ENCODE results near the gene ESF1.

DNA sequence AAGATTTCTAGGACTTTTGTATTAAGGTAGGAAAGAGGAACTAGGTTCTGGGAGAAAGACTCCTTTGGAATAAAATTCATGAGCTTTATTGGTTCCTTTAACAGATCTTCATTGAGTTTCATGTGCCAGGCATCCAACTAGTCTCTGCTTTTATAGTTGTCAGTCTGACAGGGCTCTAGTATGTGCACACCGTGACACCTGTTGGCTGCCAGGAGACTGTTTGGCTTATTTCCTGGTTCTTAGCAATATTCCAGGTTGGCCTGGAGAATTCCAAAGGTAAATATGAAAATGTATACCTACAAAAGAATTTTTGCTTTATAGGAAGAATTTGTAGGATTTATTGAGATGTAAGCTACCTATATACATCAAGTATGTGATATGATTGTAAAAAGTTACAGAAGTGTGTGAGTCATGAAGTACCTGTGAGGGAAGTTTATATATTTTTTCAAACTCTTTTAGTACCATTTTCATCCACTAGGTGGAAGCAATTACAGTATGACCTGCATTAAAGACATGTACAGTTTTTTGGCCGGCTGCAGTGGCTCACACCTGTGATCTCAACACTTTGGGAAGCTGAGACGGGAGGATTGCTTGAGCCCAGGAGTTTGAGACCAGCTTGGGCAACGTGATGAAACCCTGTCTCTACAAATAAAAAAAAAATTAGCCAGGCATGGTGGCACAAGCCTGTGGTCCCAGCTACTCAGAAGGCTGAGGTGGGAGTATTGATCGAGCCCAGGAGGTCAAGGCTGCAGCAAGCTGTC lies 35.3 kb upstream of the ESF1 start:
- TF ChIP-seq ZNF274 (IDR thresholded peaks at IDR 0.05; ENCODE audit: low read length) (no peak), ZNF274 (tag by site-specific recombination; IDR thresholded peaks at IDR 0.05; ENCODE audit: borderline replicate concordance) (no peak), ZEB2 (tag by site-specific recombination; IDR thresholded peaks at IDR 0.05) (no peak), ZNF777 (tag by site-specific recombination; IDR thresholded peaks at IDR 0.05; ENCODE audit: borderline replicate concordance) (no peak), REST (tag by site-specific recombination; IDR thresholded peaks at IDR 0.05) (no peak), SCRT1 (tag by site-specific recombination; IDR thresholded peaks at IDR 0.05; ENCODE audit: borderline replicate concordance) (0 out of 2 replicates have a peak, but pooled peaks have one; percentile 25), ZNF521 (tag by site-specific recombination; IDR thresholded peaks at IDR 0.05) (no peak), ZNF138 (tag by site-specific recombination; IDR thresholded peaks at IDR 0.05; ENCODE audit: borderline replicate concordance) (no peak)
